Measurements from ENCODE around the gene NIPBL.
"Not testable (repeated sequence)": the region's sequence is repeated elsewhere in the genome, so short reads cannot be mapped to it uniquely, and the experiment has no call there.

- TF ChIP-seq, protein P1, sequence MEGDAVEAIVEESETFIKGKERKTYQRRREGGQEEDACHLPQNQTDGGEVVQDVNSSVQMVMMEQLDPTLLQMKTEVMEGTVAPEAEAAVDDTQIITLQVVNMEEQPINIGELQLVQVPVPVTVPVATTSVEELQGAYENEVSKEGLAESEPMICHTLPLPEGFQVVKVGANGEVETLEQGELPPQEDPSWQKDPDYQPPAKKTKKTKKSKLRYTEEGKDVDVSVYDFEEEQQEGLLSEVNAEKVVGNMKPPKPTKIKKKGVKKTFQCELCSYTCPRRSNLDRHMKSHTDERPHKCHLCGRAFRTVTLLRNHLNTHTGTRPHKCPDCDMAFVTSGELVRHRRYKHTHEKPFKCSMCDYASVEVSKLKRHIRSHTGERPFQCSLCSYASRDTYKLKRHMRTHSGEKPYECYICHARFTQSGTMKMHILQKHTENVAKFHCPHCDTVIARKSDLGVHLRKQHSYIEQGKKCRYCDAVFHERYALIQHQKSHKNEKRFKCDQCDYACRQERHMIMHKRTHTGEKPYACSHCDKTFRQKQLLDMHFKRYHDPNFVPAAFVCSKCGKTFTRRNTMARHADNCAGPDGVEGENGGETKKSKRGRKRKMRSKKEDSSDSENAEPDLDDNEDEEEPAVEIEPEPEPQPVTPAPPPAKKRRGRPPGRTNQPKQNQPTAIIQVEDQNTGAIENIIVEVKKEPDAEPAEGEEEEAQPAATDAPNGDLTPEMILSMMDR (IDR thresholded peaks at IDR 0.05), result not testable (repeated sequence)
- not testable (repeated sequence) for TF ChIP-seq POLR2A, EP300 (IDR thresholded peaks at IDR 0.05)
These were observed 217.2 kb downstream of the NIPBL start for GRCh38 chr5:37093795-37094194.
